ENCODE results near the gene TMEM134. TPM values are rescaled to one million over a fixed set of nuclear protein-coding genes. Genes with fewer than 3 reads are reported as not detected.
"Not testable (repeated sequence)": the region's sequence is repeated elsewhere in the genome, so short reads cannot be mapped to it uniquely, and the experiment has no call there.

Gene TMEM134
- total RNA-seq, 4 donors from 2014 or later: 6.9 to 59.5 (median 36.0) TPM

DNA sequence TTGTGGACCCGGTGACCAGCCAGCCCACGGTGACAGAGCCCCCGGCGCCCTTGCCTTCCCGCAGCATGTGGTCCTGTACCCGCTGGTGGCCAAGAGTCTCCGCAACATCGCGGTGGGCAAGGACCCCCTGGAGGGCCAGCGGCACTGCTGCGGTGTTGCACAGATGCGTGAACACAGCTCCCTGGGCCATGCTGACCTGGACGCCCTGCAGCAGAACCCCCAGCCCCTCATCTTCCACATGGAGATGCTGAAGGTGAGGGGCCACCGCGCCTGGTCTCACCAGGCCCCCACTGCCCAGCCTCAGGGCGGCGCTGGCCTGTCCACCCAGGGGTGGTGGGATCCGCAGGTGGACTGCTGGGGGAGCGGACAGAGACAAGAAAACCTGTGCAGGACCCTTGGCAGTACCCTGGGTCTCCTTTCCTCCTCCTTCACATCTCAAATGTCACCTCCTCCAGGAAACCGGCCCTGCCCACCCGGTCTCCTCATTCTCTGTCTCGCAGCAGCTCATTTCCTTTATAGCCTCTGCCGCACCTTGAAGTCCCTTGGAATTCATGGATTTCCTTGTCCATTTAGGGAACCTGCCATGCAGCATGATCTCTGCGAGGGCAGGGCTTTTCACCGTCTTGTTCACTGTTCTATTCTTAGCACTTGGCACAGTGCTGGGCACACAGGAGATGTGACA lies 20.3 kb upstream of the TMEM134 start:
- no peaks in the 10 kb centered on the region for H3K4me1 ChIP-seq
- no peak overlapping the region for H3K27ac ChIP-seq
- no peaks in the 10 kb centered on the region for H3K9me3 ChIP-seq
- intact Hi-C loops (cut with DNase I; ENCODE audit: low total_unique reads): no loop called here
- no peak for DNase-seq
- TF ChIP-seq, protein P1, sequence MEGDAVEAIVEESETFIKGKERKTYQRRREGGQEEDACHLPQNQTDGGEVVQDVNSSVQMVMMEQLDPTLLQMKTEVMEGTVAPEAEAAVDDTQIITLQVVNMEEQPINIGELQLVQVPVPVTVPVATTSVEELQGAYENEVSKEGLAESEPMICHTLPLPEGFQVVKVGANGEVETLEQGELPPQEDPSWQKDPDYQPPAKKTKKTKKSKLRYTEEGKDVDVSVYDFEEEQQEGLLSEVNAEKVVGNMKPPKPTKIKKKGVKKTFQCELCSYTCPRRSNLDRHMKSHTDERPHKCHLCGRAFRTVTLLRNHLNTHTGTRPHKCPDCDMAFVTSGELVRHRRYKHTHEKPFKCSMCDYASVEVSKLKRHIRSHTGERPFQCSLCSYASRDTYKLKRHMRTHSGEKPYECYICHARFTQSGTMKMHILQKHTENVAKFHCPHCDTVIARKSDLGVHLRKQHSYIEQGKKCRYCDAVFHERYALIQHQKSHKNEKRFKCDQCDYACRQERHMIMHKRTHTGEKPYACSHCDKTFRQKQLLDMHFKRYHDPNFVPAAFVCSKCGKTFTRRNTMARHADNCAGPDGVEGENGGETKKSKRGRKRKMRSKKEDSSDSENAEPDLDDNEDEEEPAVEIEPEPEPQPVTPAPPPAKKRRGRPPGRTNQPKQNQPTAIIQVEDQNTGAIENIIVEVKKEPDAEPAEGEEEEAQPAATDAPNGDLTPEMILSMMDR (IDR thresholded peaks at IDR 0.05): no peak
- no peak for TF ChIP-seq POLR2A (IDR thresholded peaks at IDR 0.05)
- H3K36me3 ChIP-seq: no peaks in the 10 kb centered on the region
- H3K4me3 ChIP-seq: no peak overlapping the region
- no peaks in the 10 kb centered on the region for H3K27me3 ChIP-seq

- Histone ChIP-seq H3K9me3 (no peaks in the 10 kb centered on the region), H3K36me3 (no peaks in the 10 kb centered on the region), H3K4me3 (no peak overlapping the region), H3K4me1 (peaks cover 0 to 5% of the 10 kb centered on the region in 2 donors), H3K27me3 (no peaks in the 10 kb centered on the region), H3K27ac (no peak overlapping the region)
- intact Hi-C loops (cut with DNase I; ENCODE audit: low total_unique reads): no loop called here
- TF ChIP-seq POLR2A (IDR thresholded peaks at IDR 0.05): no peak
- TF ChIP-seq, protein P1 (IDR thresholded peaks at IDR 0.05): no peak
- no peak for DNase-seq
Observed at GRCh38 chr11:67486481-67487195, 17.6 kb upstream of the TMEM134 start.

DNA sequence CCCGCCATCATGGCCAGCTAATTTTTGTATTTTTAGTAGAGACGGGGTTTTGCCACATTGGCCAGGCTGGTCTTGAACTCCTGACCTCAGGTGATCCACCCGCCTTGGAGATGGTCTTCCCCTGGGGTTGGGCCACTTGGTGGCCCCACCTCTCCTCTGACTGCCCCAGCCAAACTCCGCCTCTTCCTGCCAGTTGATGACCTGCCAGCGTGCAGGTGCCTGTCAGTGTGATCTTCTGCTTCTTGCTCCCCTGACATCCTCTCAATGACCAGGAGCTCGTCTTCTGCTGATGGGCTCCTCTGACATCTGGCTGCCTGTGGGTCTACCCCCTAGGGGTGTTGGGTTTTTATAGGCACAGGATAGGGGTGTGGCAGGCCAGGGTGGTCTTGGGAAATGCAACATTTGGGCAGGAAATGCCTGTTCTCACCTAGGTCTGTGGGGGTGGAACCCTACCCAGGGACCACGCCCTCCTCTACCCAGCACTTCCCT lies 16.9 kb upstream of the TMEM134 start:
- H3K9me3 ChIP-seq; H3K36me3 ChIP-seq; DNase-seq; H3K4me1 ChIP-seq; H3K27ac ChIP-seq; H3K4me3 ChIP-seq; H3K27me3 ChIP-seq; intact Hi-C loops (cut with DNase I; ENCODE audit: low total_unique reads): not testable (repeated sequence)

- intact Hi-C loops (cut with DNase I; ENCODE audit: low total_unique reads): no loop called here
- Histone ChIP-seq H3K27ac (no peak overlapping the region), H3K36me3 (no peaks in the 10 kb centered on the region), H3K4me1 (peaks cover 0 to 5% of the 10 kb centered on the region in 2 donors), H3K27me3 (no peaks in the 10 kb centered on the region), H3K9me3 (no peaks in the 10 kb centered on the region), H3K4me3 (no peak overlapping the region)
- no peak for TF ChIP-seq POLR2A (IDR thresholded peaks at IDR 0.05)
- TF ChIP-seq, protein P1 (IDR thresholded peaks at IDR 0.05): no peak
- DNase-seq: no peak
Observed at GRCh38 chr11:67484847-67485311, 15.8 kb upstream of the TMEM134 start.

DNA sequence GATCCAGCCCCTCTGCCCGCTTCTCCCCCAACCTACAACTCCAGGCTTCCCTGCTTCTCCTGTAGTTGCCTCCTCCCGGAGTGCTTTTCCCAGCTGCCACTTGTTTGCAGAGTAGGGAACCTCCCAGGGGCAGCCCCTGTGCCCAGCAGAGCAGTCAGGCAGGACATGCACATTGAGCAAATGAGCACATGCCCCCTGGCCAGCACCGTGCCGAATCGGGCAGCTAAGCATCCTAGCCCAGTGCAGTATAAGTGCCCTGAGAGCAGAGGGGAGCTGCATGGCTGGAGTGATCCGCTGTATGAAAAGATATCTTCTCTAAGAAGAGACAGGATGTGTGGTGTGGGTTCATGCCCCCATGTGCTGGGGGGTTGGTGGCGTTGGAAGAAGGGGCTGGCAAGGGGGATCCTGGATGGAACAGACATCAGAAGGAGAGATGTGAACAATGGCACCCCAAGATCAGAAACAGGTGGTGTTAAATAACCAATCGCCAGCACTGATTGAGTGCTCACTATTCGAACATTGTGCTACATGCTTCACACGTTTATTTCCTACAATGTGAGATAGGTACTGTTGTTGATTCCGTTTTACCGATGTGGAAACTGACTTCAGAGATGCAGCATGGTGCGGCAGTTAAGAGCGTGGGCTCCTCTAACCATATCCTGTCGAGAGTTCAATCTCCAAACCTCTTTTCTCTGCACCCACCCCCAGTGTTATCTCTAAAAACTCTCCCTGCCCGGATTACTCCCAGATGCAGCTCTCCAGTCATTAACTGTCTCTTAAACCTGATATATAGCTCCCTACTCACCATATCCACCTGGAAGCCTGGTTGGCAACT lies 15.0 kb upstream of the TMEM134 start:
- DNase-seq: no peak
- Histone ChIP-seq H3K4me3 (peak overlapping the region; percentile 48 to 65), H3K36me3 (no peaks in the 10 kb centered on the region), H3K27me3 (no peaks in the 10 kb centered on the region), H3K4me1 (peaks cover 0 to 5% of the 10 kb centered on the region in 2 donors), H3K27ac (peak overlapping the region; percentile 86 to 94), H3K9me3 (no peaks in the 10 kb centered on the region)
- intact Hi-C loops (cut with DNase I; ENCODE audit: low total_unique reads): no loop called here
- no peak for TF ChIP-seq POLR2A (IDR thresholded peaks at IDR 0.05)
- TF ChIP-seq, protein P1 (IDR thresholded peaks at IDR 0.05): no peak
